Activated CD4-positive, CD25-positive, alpha-beta regulatory T cell treated with anti-CD3 and anti-CD28 coated beads, Interleukin-2, amount 50 U/mL, for 16 hours (primary cell): ENCODE results near the gene ERI2.
"Not testable (repeated sequence)": the region's sequence is repeated elsewhere in the genome, so short reads cannot be mapped to it uniquely, and the experiment has no call there.

ENCODE experiments used
- DNase-seq: peaks from one replicate; pipeline ENCODE4 v3.0.0-alpha.2; 2020; ENCODE audit warnings: low read depth, low spot score

The ERI2 gene

GRCh38 chr16:20763461-20764232 lies 42.6 kb downstream of the ERI2 start, which contains the start of gene ACSM3:
TSS of gene ACSM3 (plus strand) at chr16:20764014. CDS start at chr16:20770035, 6,021 bp downstream.
- DNase-seq = peak; percentile 39

GRCh38 chr16:20762404-20763123 lies 43.7 kb downstream of the ERI2 start:
- no peak for DNase-seq

- DNase-seq = no peak
These were observed 45.1 kb downstream of the ERI2 start for GRCh38 chr16:20761175-20761574.

- no peak for DNase-seq
These were observed 45.9 kb downstream of the ERI2 start for GRCh38 chr16:20760346-20760745.

GRCh38 chr16:20755799-20756198 lies 50.5 kb downstream of the ERI2 start:
- DNase-seq = not testable (repeated sequence)

- DNase-seq = no peak
These were observed 51.0 kb downstream of the ERI2 start for GRCh38 chr16:20755238-20755637.

- no peak for DNase-seq
These were observed 52.5 kb downstream of the ERI2 start for GRCh38 chr16:20753727-20754126.

- DNase-seq = no peak
These were observed 55.7 kb downstream of the ERI2 start for GRCh38 chr16:20750558-20750957.

- DNase-seq = no peak
These were observed 56.8 kb downstream of the ERI2 start for GRCh38 chr16:20749474-20749873.

- DNase-seq = no peak
These were observed 59.0 kb downstream of the ERI2 start for GRCh38 chr16:20747030-20747816.

GRCh38 chr16:20746461-20746860 lies 59.8 kb downstream of the ERI2 start:
- no peak for DNase-seq
